Endodermal cell (in vitro differentiated cells): ENCODE results near the gene ZNF22. TPM values are rescaled to one million over a fixed set of nuclear protein-coding genes. Genes with fewer than 3 reads are reported as not detected.

Experiments used
- DNase-seq: peaks from one replicate; pipeline ENCODE4 v3.0.0-alpha.2; 2017
- H3K27ac ChIP-seq: 2 replicates; pipeline ENCODE4 v1.5.1; 2013; ENCODE audit warnings: mild to moderate bottlenecking, low read depth, low read length, moderate library complexity
- H3K27me3 ChIP-seq: 2 replicates; pipeline ENCODE4 v1.6.1; 2013; ENCODE audit warnings: mild to moderate bottlenecking, low read length, moderate library complexity; ENCODE audit not compliant: insufficient read depth, control insufficient read depth, poor library complexity, severe bottlenecking
- H3K36me3 ChIP-seq: 2 replicates; pipeline ENCODE4 v1.7.0; 2013; ENCODE audit warnings: mild to moderate bottlenecking, low read length, moderate library complexity; ENCODE audit not compliant: control insufficient read depth, insufficient read depth
- H3K4me1 ChIP-seq: one replicate; pipeline ENCODE4 v1.7.0; 2013; ENCODE audit warnings: low read length; ENCODE audit not compliant: control insufficient read depth, insufficient read depth
- H3K4me3 ChIP-seq: 2 replicates; pipeline ENCODE4 v1.5.1; 2013; ENCODE audit warnings: mild to moderate bottlenecking, low read length, moderate library complexity
- H3K9ac ChIP-seq: 2 replicates; pipeline ENCODE4 v1.6.1; 2013; ENCODE audit warnings: mild to moderate bottlenecking, low read length, moderate library complexity; ENCODE audit not compliant: poor library complexity, severe bottlenecking; ENCODE audit errors: extremely low read depth
- H3K9me3 ChIP-seq: 2 replicates; pipeline ENCODE4 v1.6.1; 2013; ENCODE audit warnings: mild to moderate bottlenecking, low read length, moderate library complexity; ENCODE audit not compliant: control insufficient read depth
- H3K27ac Mint-ChIP-seq: 2 replicates; pipeline ENCODE4 v1.8.0; 2020; ENCODE audit warnings: mixed read lengths
- H3K27me3 Mint-ChIP-seq: 2 replicates; pipeline ENCODE4 v1.8.0; 2021; ENCODE audit warnings: mild to moderate bottlenecking, mixed read lengths; ENCODE audit not compliant: insufficient read depth
- H3K36me3 Mint-ChIP-seq: 2 replicates; pipeline ENCODE4 v1.8.0; 2020; ENCODE audit warnings: low read depth, mixed read lengths
- H3K4me1 Mint-ChIP-seq: 2 replicates; pipeline ENCODE4 v1.8.0; 2020; ENCODE audit warnings: mixed read lengths
- H3K4me3 Mint-ChIP-seq: 2 replicates; pipeline ENCODE4 v1.8.0; 2020; ENCODE audit warnings: mild to moderate bottlenecking, moderate library complexity, mixed read lengths
- H3K9me3 Mint-ChIP-seq: 2 replicates; pipeline ENCODE4 v1.8.0; 2020; ENCODE audit warnings: mild to moderate bottlenecking, mixed read lengths
- CTCF ChIP-seq: fragments of 200-600 bp; sonication (generic); conservative IDR thresholded peaks from 2 replicates; pipeline ENCODE4 v1.5.0; 2021; ENCODE audit warnings: antibody characterized with exemption, mild to moderate bottlenecking
- WGBS, 2 experiments: methylation state at CpG; one replicate each; pipeline versions ENCODE4 v1.1.5 to v1.1.7; 2013; ENCODE audit warnings: missing lambda C conversion rate in 2 of 2, mixed read lengths in 1 of 2; ENCODE audit not compliant: insufficient coverage in 1 of 2, insufficient read length in 1 of 2; 5-methylcytosine and 5-hydroxymethylcytosine counted together
- total RNA-seq, 2 donors: library from RNA; stranded (reverse); fragmentation: NEBNext Ultra II Directional in 1 of 2; extraction: Animal tissue kit (Norgen Biotek cat#: 25700) in 1 of 2; gene quantifications; 2 replicates in 1 of 2; 3 replicates in 1 of 2; pipeline ENCODE4 v1.2.1, GENCODE V29; 2021

ZNF22 gene
- total RNA-seq, 2 donors from 2014 or later, result 35.5 to 42.5 TPM

GRCh38 chr10:44965104-44965503 lies 35.6 kb upstream of the ZNF22 start:
- Mint-ChIP-seq H3K9me3 (no peaks in the 10 kb centered on the region), H3K27ac (no peak overlapping the region), H3K4me3 (no peak overlapping the region), H3K27me3 (peaks cover 18% of the 10 kb centered on the region), H3K36me3 (no peaks in the 10 kb centered on the region), H3K4me1 (peaks cover 35% of the 10 kb centered on the region)
- Histone ChIP-seq H3K27me3 (peaks cover 9% of the 10 kb centered on the region), H3K36me3 (no peaks in the 10 kb centered on the region), H3K9ac (no peak overlapping the region), H3K4me3 (no peak overlapping the region), H3K27ac (peak overlapping the region; percentile 99), H3K4me1 (peaks cover 13% of the 10 kb centered on the region), H3K9me3 (no peaks in the 10 kb centered on the region)
- WGBS, 2 experiments, result 83 to 100% methylated on average over 1 of the region's 1 CpG
- no peak for TF ChIP-seq CTCF
- DNase-seq, result peak; percentile 16

- Histone ChIP-seq H3K9ac (no peak overlapping the region), H3K4me3 (no peak overlapping the region), H3K36me3 (no peaks in the 10 kb centered on the region), H3K27ac (no peak overlapping the region), H3K9me3 (no peaks in the 10 kb centered on the region), H3K27me3 (peaks cover 9% of the 10 kb centered on the region), H3K4me1 (peaks cover 9% of the 10 kb centered on the region)
- Mint-ChIP-seq H3K9me3 (no peaks in the 10 kb centered on the region), H3K27me3 (peaks cover 15% of the 10 kb centered on the region), H3K36me3 (peaks cover 1% of the 10 kb centered on the region), H3K4me1 (peaks cover 30% of the 10 kb centered on the region), H3K27ac (no peak overlapping the region), H3K4me3 (no peak overlapping the region)
- no peak for TF ChIP-seq CTCF
- WGBS, 2 experiments, result 89 to 92% methylated on average over 5 to 6 of the region's 6 CpGs
- DNase-seq, result peak; percentile 35
These were observed 35.0 kb upstream of the ZNF22 start for GRCh38 chr10:44965651-44966097.

- Histone ChIP-seq H3K4me1 (peaks cover 9% of the 10 kb centered on the region), H3K4me3 (no peak overlapping the region), H3K9me3 (no peaks in the 10 kb centered on the region), H3K9ac (no peak overlapping the region), H3K27ac (no peak overlapping the region), H3K27me3 (peaks cover 4% of the 10 kb centered on the region), H3K36me3 (no peaks in the 10 kb centered on the region)
- DNase-seq, result no peak
- Mint-ChIP-seq H3K27me3 (peaks cover 9% of the 10 kb centered on the region), H3K9me3 (no peaks in the 10 kb centered on the region), H3K4me1 (peaks cover 26% of the 10 kb centered on the region), H3K27ac (no peak overlapping the region), H3K4me3 (no peak overlapping the region), H3K36me3 (peaks cover 3% of the 10 kb centered on the region)
- WGBS, 2 experiments, result 83 to 87% methylated on average over 6 to 8 of the region's 8 CpGs
- no peak for TF ChIP-seq CTCF
These were observed 34.5 kb upstream of the ZNF22 start for GRCh38 chr10:44966129-44966815.
